Panc1 (cell line): ENCODE results near the gene SHISA5. TPM values are rescaled to one million over a fixed set of nuclear protein-coding genes. Genes with fewer than 3 reads are reported as not detected.

Experiments used
- ATAC-seq: fragments of 200-7000 bp; cut with Tn5 transposase; 2 replicates; pipeline ENCODE4 v1.9.1; 2020; ENCODE audit warnings: mild to moderate bottlenecking, moderate library complexity
- BruUV-seq: library from RNA; stranded (reverse); fragments of 400-500 nt; replicated peaks from 2 replicates; lab custom pipeline; 2021; lab: Mats Ljungman, UMichigan
- CTCF ChIA-PET: fragments of 300-600 bp; sonication (Branson Sonifier 250); formaldehyde crosslinking; loops from one replicate; lab custom pipeline; 2022; ENCODE audit warnings: antibody characterized with exemption; lab: Charles Lee
- POLR2A ChIA-PET: fragments of 300-600 bp; sonication (Branson Sonifier 250); formaldehyde crosslinking; loops from one replicate; lab custom pipeline; 2022; ENCODE audit warnings: antibody characterized with exemption; lab: Charles Lee
- DNase-seq: peaks from one replicate; pipeline ENCODE4 v3.0.0-alpha.2; 2010; ENCODE audit warnings: low read depth, low spot score
- H3K27ac ChIP-seq: 2 replicates; pipeline ENCODE4 v1.5.1; 2011; ENCODE audit warnings: mild to moderate bottlenecking, low read length, inconsistent platforms
- H3K27me3 ChIP-seq: fragments of 200-500 bp; sonication (Bioruptor generic); 2 replicates; pipeline ENCODE4 v1.6.0; 2014; ENCODE audit warnings: low read length, inconsistent platforms; ENCODE audit not compliant: control insufficient read depth, insufficient read depth
- H3K36me3 ChIP-seq: fragments of 200-500 bp; sonication (Bioruptor generic); 2 replicates; pipeline ENCODE4 v1.5.1; 2014; ENCODE audit warnings: inconsistent platforms, mild to moderate bottlenecking, low read length, moderate library complexity; ENCODE audit not compliant: control insufficient read depth, insufficient read depth
- H3K4me1 ChIP-seq: 2 replicates; pipeline ENCODE4 v1.5.1; 2011; ENCODE audit warnings: inconsistent platforms, mild to moderate bottlenecking, low read length, moderate library complexity; ENCODE audit not compliant: control insufficient read depth, insufficient read depth
- H3K4me3 ChIP-seq, 2 experiments: 2 replicates each; pipeline ENCODE4 v1.5.1; 2011 to 2012; ENCODE audit warnings: low read depth in 2 of 2, low read length in 2 of 2, mild to moderate bottlenecking in 2 of 2, inconsistent platforms in 1 of 2, moderate library complexity in 1 of 2
- H3K9me3 ChIP-seq: fragments of 200-500 bp; sonication (Bioruptor generic); 2 replicates; pipeline ENCODE4 v1.5.1; 2014; ENCODE audit warnings: low read depth, mild to moderate bottlenecking, inconsistent platforms, low read length, moderate library complexity; ENCODE audit not compliant: control insufficient read depth, insufficient read depth
- CTCF ChIP-seq: fragments of 450-650 bp; IDR thresholded peaks from 2 replicates; pipeline ENCODE4 v1.5.1; 2017; ENCODE audit warnings: mild to moderate bottlenecking
- POLR2AphosphoS5 ChIP-seq: IDR thresholded peaks from 2 replicates; pipeline ENCODE4 v1.6.1; 2012; ENCODE audit warnings: mild to moderate bottlenecking, low read depth, low read length, moderate library complexity
- REST ChIP-seq, 2 experiments: IDR thresholded peaks; 2 replicates each; pipeline ENCODE4 v1.6.1; 2011 to 2012; ENCODE audit warnings: low read depth in 2 of 2, control low read depth in 1 of 2, low read length in 1 of 2, mild to moderate bottlenecking in 1 of 2, moderate library complexity in 1 of 2; ENCODE audit not compliant: insufficient read depth in 1 of 2
- SIN3A ChIP-seq: IDR thresholded peaks from 2 replicates; pipeline ENCODE4 v1.6.1; 2012; ENCODE audit warnings: low read depth, mild to moderate bottlenecking, low read length, moderate library complexity, borderline replicate concordance; ENCODE audit not compliant: insufficient read depth
- TCF7L2 ChIP-seq: IDR thresholded peaks from 2 replicates; pipeline ENCODE4 v1.6.1; 2011; ENCODE audit warnings: mild to moderate bottlenecking, low read depth, low read length, inconsistent platforms
- in situ Hi-C: cut with HindIII; loops from 2 replicates; pipeline ENCODE4 v1.10.0; 2016; ENCODE audit warnings: low sequenced_read_pairs, low pct_unique_long_range_greater_than_20kb
- intact Hi-C: fragments of 100-400 bp; cut with micrococcal nuclease; formaldehyde crosslinking; loops from one replicate; pipeline ENCODE4 v1.10.0; 2022; ENCODE audit not compliant: unreplicated experiment
- total RNA-seq: library from RNA; stranded (reverse); gene quantifications from one replicate; pipeline ENCODE4 v1.2.1, GENCODE V29; 2021; ENCODE audit not compliant: unreplicated experiment

SHISA5 gene
- total RNA-seq, 1 experiment from 2014 or later = 122 TPM

GRCh38 chr3:48521635-48522034 lies 17.7 kb upstream of the SHISA5 start:
- POLR2A ChIA-PET = interaction anchor here (0.6 kb wide), 1 partner anchor 102 kb away, joined by 9 read pairs; no protein-coding TSS in a partner anchor
- H3K4me3 ChIP-seq = no peak overlapping the region
- CTCF ChIA-PET = no interaction called here
- no peak for TF ChIP-seq TCF7L2
- TF ChIP-seq REST (IDR thresholded peaks at IDR 0.05; ENCODE audit: insufficient read depth in 1 of 2, low read depth in 2 of 2, low read length in 1 of 2) = no peak
- TF ChIP-seq SIN3A = no peak
- TF ChIP-seq POLR2AphosphoS5 = no peak
- TF ChIP-seq CTCF = no peak
- BruUV-seq = no TSS peak
- in situ Hi-C loops = no loop called here
- no peaks in the 10 kb centered on the region for H3K4me1 ChIP-seq
- H3K27me3 ChIP-seq = no peaks in the 10 kb centered on the region
- intact Hi-C loops = no loop called here
- H3K36me3 ChIP-seq = no peaks in the 10 kb centered on the region
- H3K27ac ChIP-seq = no peak overlapping the region
- ATAC-seq (no peak), DNase-seq (no peak)
- no peaks in the 10 kb centered on the region for H3K9me3 ChIP-seq

GRCh38 chr3:48519277-48519643 lies 15.3 kb upstream of the SHISA5 start:
- no peak for DNase-seq
- no peak for ATAC-seq
- H3K9me3 ChIP-seq = no peaks in the 10 kb centered on the region
- POLR2A ChIA-PET = no interaction called here
- no peak for TF ChIP-seq POLR2AphosphoS5
- no peak for TF ChIP-seq REST (IDR thresholded peaks at IDR 0.05; ENCODE audit: insufficient read depth in 1 of 2, low read depth in 2 of 2, low read length in 1 of 2)
- TF ChIP-seq CTCF = no peak
- TF ChIP-seq TCF7L2 = no peak
- TF ChIP-seq SIN3A = no peak
- in situ Hi-C loops = no loop called here
- intact Hi-C loops = no loop called here
- CTCF ChIA-PET = no interaction called here
- no peaks in the 10 kb centered on the region for H3K27me3 ChIP-seq
- no peaks in the 10 kb centered on the region for H3K36me3 ChIP-seq
- H3K4me3 ChIP-seq = no peak overlapping the region
- BruUV-seq = no TSS peak
- no peaks in the 10 kb centered on the region for H3K4me1 ChIP-seq
- H3K27ac ChIP-seq = no peak overlapping the region
